ENCODE results near the gene GCNT4. TPM values are rescaled to one million over a fixed set of nuclear protein-coding genes. Genes with fewer than 3 reads are reported as not detected.
"Not testable (repeated sequence)": the region's sequence is repeated elsewhere in the genome, so short reads cannot be mapped to it uniquely, and the experiment has no call there.

GCNT4 gene
- 1 to 10 TPM; 1.1 to 2.8 (median 1.7) TPM for total RNA-seq

DNA sequence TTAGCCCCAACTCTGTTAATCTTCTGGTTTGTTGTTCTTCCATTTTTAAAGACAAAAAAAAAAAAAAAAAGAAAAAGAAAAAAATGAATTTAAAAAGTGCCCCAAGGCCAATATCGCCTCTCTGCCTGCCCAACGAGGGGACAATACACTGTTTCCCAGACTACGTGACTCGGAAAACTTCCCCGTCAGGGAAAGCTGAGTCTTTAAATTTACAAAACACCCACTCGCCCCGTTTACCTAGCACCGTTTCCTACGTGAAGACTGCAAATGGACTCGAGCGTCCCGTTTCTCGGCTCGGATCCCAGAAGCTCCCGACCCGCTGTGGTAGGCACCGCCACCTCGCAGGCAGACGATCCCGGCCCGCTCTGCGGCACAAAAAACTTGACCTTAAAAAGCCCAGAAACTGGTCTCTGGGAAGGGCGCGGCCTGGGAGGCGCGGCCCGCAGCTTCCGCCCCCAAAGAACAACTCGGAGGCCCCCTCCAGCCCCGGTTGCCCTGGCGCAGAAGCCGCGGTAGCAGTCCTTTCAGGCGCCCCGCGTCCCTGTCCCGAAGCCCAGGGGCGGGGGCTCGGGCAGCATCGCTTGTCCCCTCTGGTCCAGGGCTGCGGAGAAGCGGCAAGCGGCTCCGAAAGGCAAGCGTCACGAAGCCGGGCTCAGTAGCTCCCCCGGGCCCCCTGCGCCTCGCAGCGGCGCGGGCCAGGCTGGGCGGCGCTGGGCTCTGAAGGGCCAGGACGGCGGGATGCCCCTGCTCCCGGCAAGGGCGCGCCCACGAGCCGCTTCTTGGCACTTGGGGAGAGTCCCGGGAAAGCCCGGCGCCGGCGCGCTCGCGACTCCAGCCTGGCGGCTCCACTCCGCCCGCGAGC lies at the start of gene GCNT4:
TSS of gene GCNT4 (minus strand) at position 367 of the 862 bp plus-strand sequence. CDS start 22,521 bp downstream, outside the sequence.
- peak within 1 kb of the TSS; percentile 74 to 86 (median 77) for H3K4me3 ChIP-seq
- H3K27me3 ChIP-seq: no peaks in the 10 kb centered on the region
- TF ChIP-seq CTCF (IDR thresholded peaks at IDR 0.05 in 4 of 5, conservative IDR thresholded peaks at IDR 0.05 in 1 of 5) (no peak), POLR2A (IDR thresholded peaks at IDR 0.05) (no peak)
- H3K4me1 ChIP-seq: peaks cover 11 to 15% of the 10 kb centered on the region in 2 donors
- intact Hi-C loops (cut with DNase I; ENCODE audit: low total_unique reads) (loop anchor here (1.0 to 10.0 kb wide), 2 partner anchors 284 to 1488 kb away; partner anchors contain the start of genes ANKRA2 and UTP15), in situ Hi-C loops (cut with MboI; ENCODE audit: low sequenced_read_pairs in 4 of 4) (no loop called here)
- peak; percentile 29 to 56 for ATAC-seq
- no peaks in the 10 kb centered on the region for H3K9me3 ChIP-seq
- no peaks in the 10 kb centered on the region for H3K36me3 ChIP-seq
- DNase-seq: peak in 1 of 2 donors; percentile 26
- H3K27ac ChIP-seq: peak within 1 kb of the TSS; percentile 75 to 87 (median 86)

DNA sequence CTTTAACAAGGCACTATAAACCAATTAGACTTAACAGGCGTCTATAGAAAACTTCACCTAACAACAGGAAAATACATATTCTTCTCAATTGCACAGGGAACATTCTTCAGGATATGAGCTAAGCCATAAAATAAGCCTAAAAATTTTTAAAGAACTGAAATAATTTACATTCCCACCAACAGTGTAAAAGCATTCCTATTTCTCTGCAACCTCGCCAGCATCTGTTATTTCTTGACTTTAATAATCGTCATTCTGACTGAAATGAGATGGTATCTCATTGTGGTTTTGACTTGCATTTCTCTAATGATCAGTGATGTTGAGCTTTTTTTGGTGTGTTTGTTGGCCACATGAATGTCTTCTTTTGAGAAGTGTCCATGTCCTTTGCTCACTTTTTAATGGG lies 43.6 kb upstream of the GCNT4 start:
- in situ Hi-C loops (cut with MboI; ENCODE audit: low sequenced_read_pairs in 4 of 4); H3K36me3 ChIP-seq; intact Hi-C loops (cut with DNase I; ENCODE audit: low total_unique reads); H3K9me3 ChIP-seq; H3K27ac ChIP-seq; H3K27me3 ChIP-seq; H3K4me3 ChIP-seq; ATAC-seq; DNase-seq; H3K4me1 ChIP-seq: not testable (repeated sequence)

- H3K36me3 ChIP-seq: no peaks in the 10 kb centered on the region
- H3K27me3 ChIP-seq: no peaks in the 10 kb centered on the region
- H3K27ac ChIP-seq: no peak overlapping the region
- no peaks in the 10 kb centered on the region for H3K4me1 ChIP-seq
- ATAC-seq (no peak), DNase-seq (no peak)
- no peaks in the 10 kb centered on the region for H3K9me3 ChIP-seq
- no peak overlapping the region for H3K4me3 ChIP-seq
- in situ Hi-C loops (cut with MboI; ENCODE audit: low sequenced_read_pairs in 4 of 4): no loop called here
- intact Hi-C loops (cut with DNase I; ENCODE audit: low total_unique reads): no loop called here
- TF ChIP-seq POLR2A (IDR thresholded peaks at IDR 0.05) (no peak), CTCF (IDR thresholded peaks at IDR 0.05 in 4 of 5, conservative IDR thresholded peaks at IDR 0.05 in 1 of 5) (no peak)
Observed at GRCh38 chr5:75091597-75091996, 39.2 kb upstream of the GCNT4 start.

DNA sequence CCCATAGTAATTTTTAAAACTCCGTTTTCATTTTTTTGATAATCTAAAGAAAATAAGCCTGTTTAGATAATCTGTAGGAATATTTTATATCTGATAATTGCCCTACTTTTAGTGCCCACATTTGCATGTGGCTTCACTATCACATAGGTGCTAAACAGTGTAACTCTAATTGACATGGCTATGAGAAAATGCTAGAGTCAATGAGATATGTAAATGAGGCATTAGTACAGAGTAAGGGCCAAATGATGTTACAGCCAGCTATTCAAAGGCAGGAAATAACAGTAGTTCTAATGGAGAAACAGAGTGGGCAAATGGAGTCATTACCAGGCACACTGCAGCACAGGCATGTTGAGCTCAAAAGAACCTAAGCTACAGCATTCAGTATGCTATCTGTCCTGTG lies 37.3 kb upstream of the GCNT4 start:
- no peaks in the 10 kb centered on the region for H3K4me1 ChIP-seq
- DNase-seq (no peak), ATAC-seq (no peak)
- H3K36me3 ChIP-seq: no peaks in the 10 kb centered on the region
- TF ChIP-seq CTCF (IDR thresholded peaks at IDR 0.05 in 4 of 5, conservative IDR thresholded peaks at IDR 0.05 in 1 of 5): no peak
- no peak for TF ChIP-seq POLR2A (IDR thresholded peaks at IDR 0.05)
- intact Hi-C loops (cut with DNase I; ENCODE audit: low total_unique reads) (no loop called here), in situ Hi-C loops (cut with MboI; ENCODE audit: low sequenced_read_pairs in 4 of 4) (no loop called here)
- no peak overlapping the region for H3K4me3 ChIP-seq
- no peaks in the 10 kb centered on the region for H3K9me3 ChIP-seq
- no peaks in the 10 kb centered on the region for H3K27me3 ChIP-seq
- H3K27ac ChIP-seq: no peak overlapping the region

GRCh38 chr5:75089137-75089536 lies 36.8 kb upstream of the GCNT4 start:
- no peak overlapping the region for H3K27ac ChIP-seq
- H3K4me3 ChIP-seq: no peak overlapping the region
- no peaks in the 10 kb centered on the region for H3K9me3 ChIP-seq
- no peaks in the 10 kb centered on the region for H3K36me3 ChIP-seq
- in situ Hi-C loops (cut with MboI; ENCODE audit: low sequenced_read_pairs in 4 of 4): no loop called here
- intact Hi-C loops (cut with DNase I; ENCODE audit: low total_unique reads): no loop called here
- H3K27me3 ChIP-seq: no peaks in the 10 kb centered on the region
- ATAC-seq (no peak), DNase-seq (no peak)
- no peaks in the 10 kb centered on the region for H3K4me1 ChIP-seq
- TF ChIP-seq CTCF (IDR thresholded peaks at IDR 0.05 in 4 of 5, conservative IDR thresholded peaks at IDR 0.05 in 1 of 5): no peak
- TF ChIP-seq POLR2A (IDR thresholded peaks at IDR 0.05): no peak

All from gastrocnemius medialis (tissue), 4 donors.